Measurements from ENCODE around the gene E4F1. TPM values are rescaled to one million over a fixed set of nuclear protein-coding genes. Genes with fewer than 3 reads are reported as not detected.

Gene E4F1
- total RNA-seq, 4 donors from 2014 or later = 30.6 to 60.6 (median 45.2) TPM

GRCh38 chr16:2194166-2194834, 29.1 kb upstream of the E4F1 start:
- TF ChIP-seq EP300 (IDR thresholded peaks at IDR 0.05) (no peak), CTCF (IDR thresholded peaks at IDR 0.05) (no peak), POLR2A (IDR thresholded peaks at IDR 0.05) (no peak)
- Histone ChIP-seq H3K27me3 (peaks cover 0 to 45% of the 10 kb centered on the region in 2 donors), H3K36me3 (no peaks in the 10 kb centered on the region), H3K9me3 (no peaks in the 10 kb centered on the region), H3K27ac (no peak overlapping the region), H3K4me1 (peaks cover 0 to 37% (median 13%) of the 10 kb centered on the region in 4 donors), H3K4me3 (no peak overlapping the region)
- WGBS, 2 donors = 66 to 73% methylated on average over 13 to 14 of the region's 16 CpGs
- DNase-seq (ENCODE audit: low spot score in 2 of 2) = no peak

- H3K4me1 ChIP-seq = peaks cover 0 to 37% (median 13%) of the 10 kb centered on the region in 4 donors
- H3K9me3 ChIP-seq = no peaks in the 10 kb centered on the region
- no peak overlapping the region for H3K27ac ChIP-seq
- DNase-seq (ENCODE audit: low spot score in 2 of 2) = no peak
- no peaks in the 10 kb centered on the region for H3K36me3 ChIP-seq
- H3K27me3 ChIP-seq = peaks cover 0 to 46% of the 10 kb centered on the region in 2 donors
- H3K4me3 ChIP-seq = no peak overlapping the region
- TF ChIP-seq CTCF (IDR thresholded peaks at IDR 0.05) (peak in 2 of 5 experiments; percentile 19 to 39), EP300 (IDR thresholded peaks at IDR 0.05) (no peak), POLR2A (IDR thresholded peaks at IDR 0.05) (no peak)
- WGBS, 2 donors = 15 to 61% methylated on average over 4 to 9 of the region's 10 CpGs
Observed at GRCh38 chr16:2194852-2195321, 28.5 kb upstream of the E4F1 start.

- no peaks in the 10 kb centered on the region for H3K9me3 ChIP-seq
- TF ChIP-seq POLR2A (IDR thresholded peaks at IDR 0.05) = no peak
- no peak for TF ChIP-seq CTCF (IDR thresholded peaks at IDR 0.05)
- WGBS, 2 donors = 11 to 16% methylated on average over 20 to 34 of the region's 49 CpGs
- no peaks in the 10 kb centered on the region for H3K36me3 ChIP-seq
- no peak for DNase-seq (ENCODE audit: low spot score in 2 of 2)
- H3K27me3 ChIP-seq = peaks cover 0 to 46% of the 10 kb centered on the region in 2 donors
- H3K27ac ChIP-seq = peak overlapping the region in 1 of 4 donors; percentile 4
- peaks cover 0 to 37% (median 13%) of the 10 kb centered on the region in 4 donors for H3K4me1 ChIP-seq
- H3K4me3 ChIP-seq = peak overlapping the region in 2 of 4 donors; percentile 17 to 55
Observed at GRCh38 chr16:2195322-2196161, 27.8 kb upstream of the E4F1 start.

GRCh38 chr16:2196162-2196980, 27.0 kb upstream of the E4F1 start, which contains the start of gene CASKIN1:
Gene CASKIN1 (minus strand): TSS chr16:2196605. CDS start chr16:2196432, 173 bp downstream.
- Histone ChIP-seq H3K36me3 (no peaks in the 10 kb centered on the region), H3K27me3 (peaks cover 0 to 46% of the 10 kb centered on the region in 2 donors), H3K4me3 (peak within 1 kb of the TSS in 3 of 4 donors; percentile 15 to 55 (median 17)), H3K9me3 (no peaks in the 10 kb centered on the region), H3K27ac (peak within 1 kb of the TSS in 1 of 4 donors; percentile 4), H3K4me1 (peaks cover 0 to 29% (median 9%) of the 10 kb centered on the region in 4 donors)
- DNase-seq (ENCODE audit: low spot score in 2 of 2) = no peak
- WGBS, 2 donors = 5% methylated on average over 15 of the region's 129 CpGs; no CpG with 5 or more reads in 1 of the 2 donors
- no peak for TF ChIP-seq CTCF (IDR thresholded peaks at IDR 0.05)
- TF ChIP-seq EP300 (IDR thresholded peaks at IDR 0.05) = no peak
- no peak for TF ChIP-seq POLR2A (IDR thresholded peaks at IDR 0.05)

Measured in tibial nerve (tissue), 4 donors.